Stomach (tissue), 4 donors: ENCODE results near the gene ZFPM1.

Source experiments
- CTCF ChIP-seq, 7 experiments: fragments of 450-650 bp in 4 of 7; fragments of 200-600 bp in 3 of 7; sonication (generic) in 3 of 7; IDR thresholded peaks; one replicate each; pipeline ENCODE4 v1.5.1; 2016 to 2019; ENCODE audit warnings: antibody characterized with exemption in 7 of 7, control low read depth in 2 of 7, mild to moderate bottlenecking in 1 of 7
- EP300 ChIP-seq: sonication (generic); formaldehyde crosslinking; IDR thresholded peaks from one replicate; pipeline ENCODE4 v1.6.1; 2017; ENCODE audit warnings: antibody characterized with exemption
- POLR2A ChIP-seq, 4 donors: fragments of 450-650 bp; IDR thresholded peaks; one replicate each; pipeline ENCODE4 v1.6.1; 2016; ENCODE audit warnings: antibody characterized with exemption in 4 of 4, control low read depth in 2 of 4, mild to moderate bottlenecking in 1 of 4, moderate library complexity in 1 of 4

GRCh38 chr16:88445583-88445960 lies 7.5 kb upstream of the ZFPM1 start:
- no peak for TF ChIP-seq CTCF (IDR thresholded peaks at IDR 0.05)
- no peak for TF ChIP-seq POLR2A (IDR thresholded peaks at IDR 0.05)
- TF ChIP-seq EP300, result no peak
